Measurements from ENCODE around the gene CORO7.
A peak's percentile ranks its signal among the peaks of the same experiment; 100 is the strongest.

The CORO7 gene

DNA sequence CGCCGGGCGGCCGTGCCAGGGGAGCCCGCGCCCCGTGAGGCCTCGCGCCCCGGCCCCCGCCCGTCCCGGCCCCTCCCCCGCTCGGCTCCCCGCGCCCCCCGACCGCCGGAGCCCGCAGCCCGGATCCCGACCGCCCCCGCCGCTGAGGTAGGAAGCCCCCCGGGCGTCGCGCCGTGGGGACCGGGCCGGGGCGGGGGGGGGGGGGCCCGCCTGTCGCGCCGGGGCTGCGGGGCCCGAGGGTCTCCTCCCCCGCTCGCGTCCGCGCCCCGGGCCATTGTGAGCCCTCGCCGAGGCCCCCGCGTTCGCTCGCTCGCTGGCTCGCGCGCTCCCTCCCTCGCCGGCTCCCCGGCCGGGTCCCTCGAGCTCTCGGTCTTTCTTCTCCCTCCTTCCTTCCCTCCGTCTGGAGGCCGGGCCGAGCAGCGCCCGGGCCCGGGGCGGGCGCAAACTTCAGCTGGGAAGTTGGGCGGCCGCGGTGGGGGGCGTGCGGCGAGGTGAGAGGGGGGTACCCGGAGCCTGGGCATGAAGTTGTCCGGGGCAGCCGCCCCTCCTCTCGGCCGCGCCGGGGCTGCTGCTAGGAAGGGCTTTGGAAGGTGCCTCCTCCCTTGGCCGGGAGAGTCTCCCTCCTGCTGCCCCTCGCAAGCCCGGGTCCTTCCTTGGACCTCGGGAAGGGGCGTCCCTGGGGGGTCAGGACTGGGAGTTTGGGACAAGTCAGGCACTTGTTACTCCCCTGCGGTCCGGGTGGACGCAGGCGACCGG is 100.1 kb downstream of the CORO7 start:
- Histone ChIP-seq H3K9me3 (ENCODE audit: low read depth, low read length) (no peaks in the 10 kb centered on the region), H3K9ac (ENCODE audit: insufficient read length) (peak overlapping the region; percentile 71), H3K36me3 (ENCODE audit: insufficient read depth, low read length) (no peaks in the 10 kb centered on the region), H3K27ac (no peak overlapping the region), H3K4me3 (peak overlapping the region; percentile 90)
- DNase-seq (ENCODE audit: low read depth, low spot score) = no peak
- TF ChIP-seq POLR2AphosphoS5 (IDR thresholded peaks at IDR 0.05; ENCODE audit: borderline replicate concordance, low read depth, low read length) (no peak), EZH2 (IDR thresholded peaks at IDR 0.05) (no peak), FOXP2 (optimal IDR thresholded peaks at IDR 0.05; ENCODE audit: control extremely low read depth, extremely low read length, insufficient read depth) (no peak)

DNA sequence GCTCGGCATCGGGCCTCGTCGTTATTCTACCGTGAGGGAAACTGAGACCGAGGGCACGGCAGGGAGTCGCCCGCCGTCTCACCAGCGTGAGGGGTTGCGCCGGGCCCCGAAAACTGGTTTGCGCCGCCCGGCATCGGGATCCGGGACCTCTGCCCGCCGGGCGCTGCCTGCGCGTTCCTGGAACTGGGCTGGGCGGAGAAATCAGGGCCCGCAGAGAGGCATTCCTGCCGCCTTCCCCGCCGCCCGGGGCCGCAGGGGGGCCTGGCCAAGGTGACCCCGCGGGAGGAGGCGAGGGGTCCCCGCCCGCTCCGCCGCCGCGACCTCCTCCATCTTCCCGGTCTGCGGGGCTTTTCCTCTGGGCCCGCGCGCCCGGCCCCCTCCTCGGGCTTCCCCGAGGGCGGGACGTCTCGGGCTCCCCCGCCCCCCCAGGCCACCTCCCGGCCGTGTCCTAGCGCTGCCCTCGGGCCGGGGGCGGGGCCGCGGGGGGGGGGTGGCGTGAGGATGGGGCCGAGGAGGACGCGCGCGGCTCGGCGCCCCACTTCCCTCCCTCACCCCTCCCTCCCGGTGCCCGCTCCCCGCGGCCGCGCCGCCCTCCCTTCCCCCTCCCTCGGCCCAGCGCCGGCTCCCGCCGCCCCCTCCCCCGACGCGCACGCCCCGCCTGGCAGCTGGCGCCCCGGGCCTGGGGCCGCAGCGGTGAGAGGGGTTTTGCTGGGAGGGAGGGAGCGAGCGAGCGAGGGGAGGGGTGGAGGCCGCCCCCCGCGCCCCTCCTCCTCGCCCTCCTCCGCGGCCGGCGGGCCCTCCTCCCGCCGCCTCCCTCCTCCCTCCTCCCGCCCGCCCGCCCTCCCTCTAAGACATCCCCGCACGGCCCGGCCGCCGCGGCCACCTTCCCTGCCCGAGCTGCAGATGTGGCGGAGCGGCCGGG is 100.9 kb downstream of the CORO7 start, which contains the start of gene GLIS2:
GLIS2 (plus strand) TSS at position 882 of the 922 bp plus-strand sequence. CDS start 16,214 bp downstream, outside the sequence.
- H3K4me3 ChIP-seq = peak within 1 kb of the TSS; percentile 90
- DNase-seq (ENCODE audit: low read depth, low spot score) = no peak
- no peaks in the 10 kb centered on the region for H3K9me3 ChIP-seq (ENCODE audit: low read depth, low read length)
- no peak for TF ChIP-seq POLR2AphosphoS5 (IDR thresholded peaks at IDR 0.05; ENCODE audit: borderline replicate concordance, low read depth, low read length)
- no peak for TF ChIP-seq EZH2 (IDR thresholded peaks at IDR 0.05)
- TF ChIP-seq FOXP2 (optimal IDR thresholded peaks at IDR 0.05; ENCODE audit: control extremely low read depth, extremely low read length, insufficient read depth) = no peak
- H3K27ac ChIP-seq = no peak within 1 kb of the TSS
- H3K9ac ChIP-seq (ENCODE audit: insufficient read length) = peak within 1 kb of the TSS; percentile 71
- H3K36me3 ChIP-seq (ENCODE audit: insufficient read depth, low read length) = no peaks in the 10 kb centered on the region

DNA sequence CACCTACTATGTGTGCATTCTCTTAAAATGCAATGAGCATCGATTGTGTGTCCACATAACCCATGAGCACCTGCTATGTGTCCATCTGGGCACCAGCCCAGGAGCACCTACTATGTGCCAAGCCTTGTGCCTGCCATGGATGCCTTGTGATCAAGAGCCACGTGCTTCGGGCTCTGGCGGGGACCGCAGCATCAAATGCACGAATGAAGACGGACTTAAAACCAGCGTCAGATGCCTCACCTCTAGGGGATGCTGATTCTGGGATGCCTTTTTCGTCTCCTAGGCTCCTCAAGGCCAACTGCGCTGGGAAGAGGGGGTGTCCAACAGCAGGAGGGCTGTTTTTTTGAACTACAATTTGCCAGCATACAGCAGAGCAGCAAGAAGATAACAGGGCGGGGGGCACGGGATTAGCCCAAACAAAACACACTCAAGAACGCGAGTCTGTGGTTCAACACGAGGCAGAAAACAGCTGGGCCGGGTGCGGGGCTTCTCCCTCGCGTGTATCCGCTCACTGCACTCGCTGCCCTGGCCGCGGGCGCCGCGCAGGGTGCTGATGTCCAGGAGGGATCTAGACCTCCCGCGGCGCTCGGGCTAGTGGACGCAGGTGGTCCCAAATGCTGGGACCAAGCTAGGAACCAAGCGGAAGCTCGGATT is 101.7 kb downstream of the CORO7 start:
- H3K9ac ChIP-seq (ENCODE audit: insufficient read length) = peak overlapping the region; percentile 59
- peak overlapping the region; percentile 80 for H3K4me3 ChIP-seq
- H3K9me3 ChIP-seq (ENCODE audit: low read depth, low read length) = no peaks in the 10 kb centered on the region
- DNase-seq (ENCODE audit: low read depth, low spot score) = no peak
- no peak overlapping the region for H3K27ac ChIP-seq
- no peaks in the 10 kb centered on the region for H3K36me3 ChIP-seq (ENCODE audit: insufficient read depth, low read length)
- TF ChIP-seq FOXP2 (optimal IDR thresholded peaks at IDR 0.05; ENCODE audit: control extremely low read depth, extremely low read length, insufficient read depth) = no peak
- no peak for TF ChIP-seq POLR2AphosphoS5 (IDR thresholded peaks at IDR 0.05; ENCODE audit: borderline replicate concordance, low read depth, low read length)
- TF ChIP-seq EZH2 (IDR thresholded peaks at IDR 0.05) = no peak

DNA sequence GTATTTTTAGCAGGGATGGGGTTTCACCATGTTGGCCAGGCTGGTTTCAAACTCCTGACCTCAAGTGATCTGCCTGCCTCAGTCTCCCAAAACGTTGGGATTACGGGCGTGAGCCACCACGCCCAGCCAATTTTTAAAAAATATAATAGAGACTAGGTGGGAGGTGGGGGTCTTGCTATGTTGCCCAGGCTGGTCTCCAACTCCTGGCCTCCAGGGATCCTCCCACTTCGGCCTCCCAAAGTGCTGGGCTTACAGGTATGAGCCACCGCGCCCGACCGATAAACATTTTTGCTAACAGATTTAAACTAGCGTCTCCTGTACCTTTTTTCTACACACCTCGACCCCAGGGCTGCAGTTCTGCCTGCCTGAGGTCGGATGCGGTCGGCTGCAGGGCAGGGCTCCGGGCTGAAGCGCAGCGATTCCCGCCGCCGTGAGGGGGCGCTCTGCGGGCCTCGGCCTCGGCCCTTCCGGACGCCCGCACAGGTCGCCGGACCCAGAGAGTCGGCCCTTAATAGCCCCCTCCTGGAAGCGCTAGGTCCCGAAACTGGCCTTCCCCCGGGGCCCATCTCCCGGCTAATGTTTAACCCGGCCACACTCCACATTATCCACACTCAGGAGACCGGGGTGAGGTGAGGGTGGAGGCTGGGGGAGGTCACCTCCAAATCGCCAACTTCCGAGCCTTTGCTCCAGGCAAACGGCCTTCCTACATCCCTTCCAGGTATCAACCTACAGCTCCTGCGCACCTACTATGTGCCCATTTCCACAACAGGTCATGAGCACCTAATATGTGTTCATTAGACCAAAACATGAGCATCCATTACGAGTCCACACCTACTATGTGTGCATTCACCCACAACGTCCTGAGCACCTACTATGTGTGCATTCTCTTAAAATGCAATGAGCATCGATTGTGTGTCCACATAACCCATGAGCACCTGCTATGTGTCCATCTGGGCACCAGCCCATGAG is 102.5 kb downstream of the CORO7 start:
- TF ChIP-seq EZH2 (IDR thresholded peaks at IDR 0.05) = no peak
- TF ChIP-seq FOXP2 (optimal IDR thresholded peaks at IDR 0.05; ENCODE audit: control extremely low read depth, extremely low read length, insufficient read depth) = no peak
- no peak for TF ChIP-seq POLR2AphosphoS5 (IDR thresholded peaks at IDR 0.05; ENCODE audit: borderline replicate concordance, low read depth, low read length)
- Histone ChIP-seq H3K9me3 (ENCODE audit: low read depth, low read length) (no peaks in the 10 kb centered on the region), H3K4me3 (no peak overlapping the region), H3K9ac (ENCODE audit: insufficient read length) (no peak overlapping the region), H3K36me3 (ENCODE audit: insufficient read depth, low read length) (no peaks in the 10 kb centered on the region), H3K27ac (no peak overlapping the region)
- DNase-seq (ENCODE audit: low read depth, low spot score) = no peak

DNA sequence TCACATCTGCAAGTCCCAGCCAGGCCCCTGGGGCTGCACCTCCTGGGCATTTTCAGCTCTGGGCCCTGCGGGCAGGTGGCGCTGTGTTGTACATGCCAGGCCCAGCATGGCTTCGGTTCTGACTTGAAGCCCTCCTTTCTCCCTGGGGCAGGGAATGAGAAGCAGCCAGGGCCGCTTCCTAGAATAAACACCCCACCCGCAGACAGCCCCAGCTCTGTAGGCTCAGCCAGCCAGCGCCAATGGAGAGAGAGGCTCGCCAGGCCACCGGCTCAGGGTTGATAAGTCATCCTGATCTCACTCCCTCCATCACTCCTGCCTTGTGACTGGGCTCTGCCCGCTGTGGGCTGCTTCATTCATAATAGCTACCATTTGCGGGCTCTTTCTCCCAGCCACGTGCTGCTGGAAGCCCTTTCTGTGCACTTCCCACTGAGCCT is 106.5 kb downstream of the CORO7 start:
- DNase-seq (ENCODE audit: low read depth, low spot score) = no peak
- H3K27ac ChIP-seq = no peak overlapping the region
- H3K9ac ChIP-seq (ENCODE audit: insufficient read length) = no peak overlapping the region
- no peaks in the 10 kb centered on the region for H3K36me3 ChIP-seq (ENCODE audit: insufficient read depth, low read length)
- H3K9me3 ChIP-seq (ENCODE audit: low read depth, low read length) = no peaks in the 10 kb centered on the region
- H3K4me3 ChIP-seq = no peak overlapping the region
- TF ChIP-seq EZH2 (IDR thresholded peaks at IDR 0.05) (no peak), POLR2AphosphoS5 (IDR thresholded peaks at IDR 0.05; ENCODE audit: borderline replicate concordance, low read depth, low read length) (no peak), FOXP2 (optimal IDR thresholded peaks at IDR 0.05; ENCODE audit: control extremely low read depth, extremely low read length, insufficient read depth) (no peak)

DNA sequence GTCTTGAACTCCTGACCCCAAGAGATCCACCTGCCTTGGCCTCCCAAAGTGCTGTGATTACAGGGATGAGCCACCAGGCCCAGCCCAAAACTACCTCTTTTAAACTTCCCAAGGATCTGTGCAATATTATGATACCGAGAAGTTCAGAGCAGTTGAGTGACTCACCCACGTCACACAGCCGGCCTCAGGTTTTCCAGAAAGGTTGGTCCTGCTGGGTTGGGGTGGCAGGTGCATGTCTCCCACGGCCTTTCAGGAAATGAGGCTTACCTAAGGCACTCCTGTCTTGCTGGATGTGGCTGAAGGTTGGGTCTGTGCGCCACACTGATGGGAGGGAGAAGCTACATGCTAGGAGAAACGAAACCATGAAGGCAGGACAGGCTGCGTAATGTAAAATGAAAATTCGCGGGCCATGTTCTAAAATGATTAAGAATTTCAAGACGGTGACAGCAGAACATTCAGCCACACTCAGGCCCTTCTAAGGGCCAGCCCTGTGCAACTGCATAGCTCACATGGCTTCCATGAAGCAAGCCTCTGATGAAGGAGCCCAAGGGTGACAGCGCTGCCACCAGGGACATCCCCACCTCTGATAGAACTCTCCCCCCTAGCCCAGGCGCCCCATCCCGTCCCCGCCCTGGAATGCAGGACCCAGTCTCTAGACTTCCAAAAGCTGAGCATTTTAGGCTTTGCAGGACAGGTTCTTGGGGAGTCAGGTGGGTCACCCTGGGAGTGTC is 107.1 kb downstream of the CORO7 start:
- no peak overlapping the region for H3K9ac ChIP-seq (ENCODE audit: insufficient read length)
- no peak for DNase-seq (ENCODE audit: low read depth, low spot score)
- 0 out of 2 replicates have a peak overlapping the region, but pooled peaks have one; percentile 25 for H3K27ac ChIP-seq
- no peaks in the 10 kb centered on the region for H3K9me3 ChIP-seq (ENCODE audit: low read depth, low read length)
- H3K36me3 ChIP-seq (ENCODE audit: insufficient read depth, low read length) = no peaks in the 10 kb centered on the region
- H3K4me3 ChIP-seq = no peak overlapping the region
- TF ChIP-seq FOXP2 (optimal IDR thresholded peaks at IDR 0.05; ENCODE audit: control extremely low read depth, extremely low read length, insufficient read depth) = no peak
- no peak for TF ChIP-seq EZH2 (IDR thresholded peaks at IDR 0.05)
- TF ChIP-seq POLR2AphosphoS5 (IDR thresholded peaks at IDR 0.05; ENCODE audit: borderline replicate concordance, low read depth, low read length) = no peak

Measured in SK-N-MC (cell line).